ENCODE results near the gene PRKCZ.

The PRKCZ gene

DNA sequence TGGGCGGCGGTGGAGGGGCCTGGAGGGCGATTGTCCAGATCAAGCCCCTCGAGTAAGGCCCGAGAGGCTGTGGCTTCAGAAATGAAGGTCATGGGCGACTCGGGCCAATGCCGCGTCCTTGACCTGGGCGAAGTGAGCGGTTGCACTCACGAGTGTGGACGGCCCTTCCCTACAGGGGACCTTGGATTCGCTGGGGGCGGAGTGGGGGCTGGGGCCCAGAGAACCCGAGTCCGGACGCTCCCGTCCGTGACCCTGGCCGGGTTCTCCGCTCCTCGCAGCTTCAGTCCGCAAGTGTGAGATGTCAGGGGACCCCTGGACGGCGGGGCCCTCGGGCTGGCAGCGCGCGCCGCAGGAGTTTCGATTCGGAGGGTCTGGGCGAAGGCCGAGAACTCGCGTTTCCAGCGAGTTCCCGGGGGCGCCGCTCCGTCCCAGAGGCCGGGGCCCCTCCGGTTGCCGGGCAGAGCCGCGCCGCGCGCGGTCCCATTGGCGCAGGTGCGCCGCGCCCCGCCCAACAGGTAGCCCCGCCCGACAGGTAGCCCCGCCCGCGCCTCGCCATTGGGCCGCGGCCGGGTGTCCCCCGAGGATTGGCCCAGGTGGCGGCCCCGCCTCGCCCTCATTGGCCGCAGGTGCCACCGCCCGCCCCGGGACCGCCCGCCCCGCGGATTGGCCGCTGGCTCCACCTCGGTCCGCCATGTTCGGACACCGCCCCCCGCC is at the start of gene PRKCZ:
Gene PRKCZ, plus strand, starts transcription at position 694 of the 714 bp plus-strand sequence. CDS start 220 bp downstream, outside the sequence.
- DNase-seq (ENCODE audit: low spot score), result peak; percentile 87
- in situ Hi-C loops (cut with MboI; ENCODE audit: low sequenced_read_pairs, unreplicated experiment), result no loop called here
- no peak for TF ChIP-seq CTCF (IDR thresholded peaks at IDR 0.05; ENCODE audit: borderline replicate concordance, control extremely low read depth, extremely low read depth, insufficient read depth, missing control alignments)

GRCh38 chr1:2000432-2000831 is 49.8 kb upstream of the PRKCZ start:
- in situ Hi-C loops (cut with MboI; ENCODE audit: low sequenced_read_pairs, unreplicated experiment), result no loop called here
- no peak for TF ChIP-seq CTCF (IDR thresholded peaks at IDR 0.05; ENCODE audit: borderline replicate concordance, control extremely low read depth, extremely low read depth, insufficient read depth, missing control alignments)
- DNase-seq (ENCODE audit: low spot score), result no peak

GRCh38 chr1:2000850-2001249 is 49.4 kb upstream of the PRKCZ start:
- in situ Hi-C loops (cut with MboI; ENCODE audit: low sequenced_read_pairs, unreplicated experiment), result no loop called here
- no peak for DNase-seq (ENCODE audit: low spot score)
- TF ChIP-seq CTCF (IDR thresholded peaks at IDR 0.05; ENCODE audit: borderline replicate concordance, control extremely low read depth, extremely low read depth, insufficient read depth, missing control alignments), result no peak

DNA sequence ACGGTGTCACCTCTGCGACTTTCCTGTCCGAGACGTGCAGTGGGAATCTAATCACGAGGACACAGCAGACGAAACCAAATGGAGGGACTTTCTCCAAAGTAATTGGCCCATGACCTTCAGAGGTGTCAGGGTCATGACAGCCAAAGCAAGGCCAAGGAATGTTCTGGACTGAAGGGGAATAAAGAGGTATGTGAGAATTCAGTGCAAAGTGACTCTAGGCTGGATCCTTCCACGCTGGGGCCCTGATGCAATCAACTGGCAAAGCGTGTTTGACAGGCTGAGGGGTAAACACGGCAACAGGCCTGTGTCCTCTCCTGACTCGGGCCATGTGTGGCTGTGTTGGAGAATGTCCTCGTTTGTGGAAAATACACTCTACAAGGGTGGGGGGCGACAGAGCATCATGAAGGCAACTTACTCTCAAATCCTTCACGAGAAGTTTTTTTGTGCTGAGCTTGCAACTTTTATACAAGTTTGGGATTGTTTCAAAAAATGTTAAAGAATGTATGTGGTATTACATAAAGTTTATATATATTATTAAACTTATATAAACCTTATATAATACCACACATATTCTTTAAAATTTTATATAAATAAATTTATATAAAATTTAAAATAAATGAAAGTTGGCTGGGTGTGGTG is 48.3 kb upstream of the PRKCZ start:
- no peak for DNase-seq (ENCODE audit: low spot score)
- in situ Hi-C loops (cut with MboI; ENCODE audit: low sequenced_read_pairs, unreplicated experiment), result no loop called here
- no peak for TF ChIP-seq CTCF (IDR thresholded peaks at IDR 0.05; ENCODE audit: borderline replicate concordance, control extremely low read depth, extremely low read depth, insufficient read depth, missing control alignments)

DNA sequence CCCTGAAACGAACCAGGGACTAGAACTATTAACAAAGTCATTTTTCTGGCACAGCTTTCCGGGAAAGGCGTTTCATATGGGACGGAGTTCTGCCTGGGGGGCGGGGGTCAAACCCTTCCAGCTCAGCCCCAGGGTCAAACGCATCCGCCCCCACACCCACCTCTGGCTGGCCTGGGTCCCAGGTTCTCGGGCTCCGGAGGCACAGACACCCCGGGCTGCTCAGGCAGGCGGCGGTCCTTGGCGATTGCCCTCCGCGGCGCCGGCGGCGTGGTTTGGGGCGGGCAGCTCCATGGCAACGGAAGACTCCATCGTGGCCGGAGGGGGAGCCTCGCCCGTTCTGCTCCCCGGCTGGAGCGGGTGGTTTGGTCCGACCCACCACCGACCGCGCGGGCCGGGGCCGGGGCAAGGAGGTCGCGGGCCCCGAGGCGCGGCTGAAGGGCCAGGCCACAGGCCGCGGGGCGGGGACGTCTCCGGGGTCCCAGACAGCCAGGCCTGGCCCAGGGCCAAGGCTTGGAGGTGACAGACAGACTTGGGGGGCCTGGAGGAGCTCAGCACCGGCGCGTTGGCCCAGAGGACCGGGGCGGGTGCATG is 46.6 kb upstream of the PRKCZ start, which contains the start of gene CFAP74:
Gene CFAP74, minus strand, starts transcription at position 246 of the 591 bp plus-strand sequence. CDS start 12,830 bp downstream, outside the sequence.
- TF ChIP-seq CTCF (IDR thresholded peaks at IDR 0.05; ENCODE audit: borderline replicate concordance, control extremely low read depth, extremely low read depth, insufficient read depth, missing control alignments), result no peak
- in situ Hi-C loops (cut with MboI; ENCODE audit: low sequenced_read_pairs, unreplicated experiment), result no loop called here
- no peak for DNase-seq (ENCODE audit: low spot score)

GRCh38 chr1:2004856-2005255 is 45.4 kb upstream of the PRKCZ start:
- no peak for TF ChIP-seq CTCF (IDR thresholded peaks at IDR 0.05; ENCODE audit: borderline replicate concordance, control extremely low read depth, extremely low read depth, insufficient read depth, missing control alignments)
- in situ Hi-C loops (cut with MboI; ENCODE audit: low sequenced_read_pairs, unreplicated experiment), result no loop called here
- DNase-seq (ENCODE audit: low spot score), result no peak

Measured in GM13976 (cell line).